Left lung (tissue), 10 donors: ENCODE results near the gene CDC42SE1. TPM values are rescaled to one million over a fixed set of nuclear protein-coding genes. Genes with fewer than 3 reads are reported as not detected.
A peak's percentile ranks its signal among the peaks of the same experiment; 100 is the strongest.

Experiments
- ATAC-seq: fragments of 200-7000 bp; cut with Tn5 transposase; one replicate; pipeline ENCODE4 v1.9.1; 2020; ENCODE audit warnings: moderate library complexity
- DNase-seq, 4 donors: peaks; one replicate each; pipeline ENCODE4 v3.0.0-alpha.2; 2013 to 2020
- H3K27ac ChIP-seq, 2 donors: fragments of 200-600 bp; sonication (generic) in 1 of 2; one replicate each; pipeline versions ENCODE4 v1.5.0 to v1.8.0; 2020 to 2021
- H3K27me3 ChIP-seq, 2 donors: fragments of 200-600 bp; sonication (generic) in 1 of 2; one replicate each; pipeline versions ENCODE4 v1.5.0 to v1.8.0; 2020 to 2021
- H3K36me3 ChIP-seq, 2 donors: fragments of 200-600 bp; sonication (generic) in 1 of 2; one replicate each; pipeline versions ENCODE4 v1.5.0 to v1.8.0; 2020 to 2021
- H3K4me1 ChIP-seq, 2 donors: fragments of 200-600 bp; one replicate each; pipeline ENCODE4 v1.8.0; 2021
- H3K4me3 ChIP-seq, 2 donors: fragments of 200-600 bp; sonication (generic) in 1 of 2; one replicate each; pipeline versions ENCODE4 v1.5.0 to v1.8.0; 2020 to 2021; ENCODE audit warnings: mild to moderate bottlenecking in 1 of 2
- H3K9me3 ChIP-seq, 2 donors: fragments of 200-600 bp; sonication (generic) in 1 of 2; one replicate each; pipeline versions ENCODE4 v1.5.0 to v1.8.0; 2020 to 2021
- intact Hi-C, 2 donors: fragments of 100-400 bp; cut with DNase I; formaldehyde crosslinking; loops; one replicate each; pipeline versions ENCODE4 v1.11.2 to v1.14.2; 2022
- polyA plus RNA-seq, 6 donors: library from polyadenylated mRNA; unstranded; fragments of 120-200 nt; gene quantifications; one replicate each; pipeline ENCODE4 v1.2.1, GENCODE V29; 2013; ENCODE audit not compliant: insufficient read length in 6 of 6
- total RNA-seq, 2 donors: library from RNA; stranded (reverse); fragmentation: NEBNext Ultra II Directional; extraction: Animal tissue kit (Norgen Biotek cat#: 25700); gene quantifications; one replicate each; pipeline ENCODE4 v1.2.1, GENCODE V29; 2021
- TF ChIP-seq, protein P1 (sequence below), 2 donors: fragments of 200-600 bp; sonication (generic) in 1 of 2; IDR thresholded peaks; one replicate each; pipeline versions ENCODE4 v1.5.0 to v1.8.0; 2021; ENCODE audit warnings: antibody characterized with exemption in 2 of 2
- donor health status: DM: no; HTN: yes; CAD: no.
- donor health status: DM: no; HTN: no; CAD: no.

The CDC42SE1 gene
- total and polyA plus RNA-seq, 8 donors = 99.1 to 133 (median 111) TPM

DNA sequence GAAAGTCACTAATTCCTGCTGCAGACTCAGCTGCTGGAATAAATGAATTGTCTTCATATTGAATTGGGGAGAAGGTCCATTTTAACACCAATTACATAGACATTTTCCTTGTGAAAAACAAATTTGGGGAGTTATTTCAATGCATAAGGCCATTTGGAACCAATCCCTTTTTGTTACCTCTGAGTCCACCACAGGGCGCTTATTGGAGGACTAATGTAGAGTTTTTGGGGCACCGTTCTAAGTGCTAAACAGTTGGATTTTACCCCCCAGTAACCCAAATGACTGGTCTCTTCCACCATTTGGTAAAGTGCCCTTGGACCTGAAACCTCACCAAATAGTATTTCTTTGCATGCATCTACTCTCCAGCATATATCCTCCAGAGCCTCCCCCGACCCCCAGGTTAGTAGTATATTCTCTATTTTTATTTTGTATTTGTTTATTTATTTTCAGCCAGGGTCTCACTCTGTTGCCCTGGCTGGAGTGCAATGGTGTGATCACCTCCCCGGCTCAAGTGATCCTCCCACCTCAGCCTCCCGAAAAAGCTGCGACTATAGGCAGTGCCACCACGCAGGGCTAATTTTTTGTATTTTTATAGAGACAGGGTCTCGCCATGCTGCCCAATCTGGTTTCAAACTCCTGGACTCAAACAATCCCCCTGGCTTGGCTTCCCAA lies 49.6 kb downstream of the CDC42SE1 start:
- Histone ChIP-seq H3K4me3 (peak overlapping the region in 1 of 2 donors; percentile 65), H3K27ac (peak overlapping the region in 1 of 2 donors; percentile 94), H3K4me1 (peaks cover 34 to 67% of the 10 kb centered on the region in 2 donors), H3K36me3 (no peaks in the 10 kb centered on the region), H3K27me3 (no peaks in the 10 kb centered on the region), H3K9me3 (no peaks in the 10 kb centered on the region)
- TF ChIP-seq, protein P1, sequence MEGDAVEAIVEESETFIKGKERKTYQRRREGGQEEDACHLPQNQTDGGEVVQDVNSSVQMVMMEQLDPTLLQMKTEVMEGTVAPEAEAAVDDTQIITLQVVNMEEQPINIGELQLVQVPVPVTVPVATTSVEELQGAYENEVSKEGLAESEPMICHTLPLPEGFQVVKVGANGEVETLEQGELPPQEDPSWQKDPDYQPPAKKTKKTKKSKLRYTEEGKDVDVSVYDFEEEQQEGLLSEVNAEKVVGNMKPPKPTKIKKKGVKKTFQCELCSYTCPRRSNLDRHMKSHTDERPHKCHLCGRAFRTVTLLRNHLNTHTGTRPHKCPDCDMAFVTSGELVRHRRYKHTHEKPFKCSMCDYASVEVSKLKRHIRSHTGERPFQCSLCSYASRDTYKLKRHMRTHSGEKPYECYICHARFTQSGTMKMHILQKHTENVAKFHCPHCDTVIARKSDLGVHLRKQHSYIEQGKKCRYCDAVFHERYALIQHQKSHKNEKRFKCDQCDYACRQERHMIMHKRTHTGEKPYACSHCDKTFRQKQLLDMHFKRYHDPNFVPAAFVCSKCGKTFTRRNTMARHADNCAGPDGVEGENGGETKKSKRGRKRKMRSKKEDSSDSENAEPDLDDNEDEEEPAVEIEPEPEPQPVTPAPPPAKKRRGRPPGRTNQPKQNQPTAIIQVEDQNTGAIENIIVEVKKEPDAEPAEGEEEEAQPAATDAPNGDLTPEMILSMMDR (IDR thresholded peaks at IDR 0.05) = no peak
- intact Hi-C loops = no loop called here
- ATAC-seq = no peak
- DNase-seq = no peak

DNA sequence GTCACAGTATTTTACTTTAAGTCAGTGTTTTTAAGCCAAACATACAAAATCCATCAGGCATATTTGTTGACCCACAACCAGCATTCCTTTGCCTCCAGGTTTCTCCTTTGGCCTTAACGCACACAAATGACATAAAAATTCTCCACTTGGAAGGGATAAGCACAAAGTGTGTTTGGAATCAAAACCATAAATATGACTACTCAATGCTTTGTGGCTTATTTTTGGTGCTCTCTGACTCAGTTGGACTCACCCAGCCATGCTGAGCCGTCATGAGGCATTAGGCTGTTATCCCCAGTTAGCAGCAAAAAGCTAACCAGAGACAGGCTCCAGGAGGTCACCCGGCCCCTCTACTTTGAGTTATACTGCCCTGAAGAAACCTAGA lies 50.2 kb downstream of the CDC42SE1 start:
- Histone ChIP-seq H3K4me1 (peaks cover 40 to 73% of the 10 kb centered on the region in 2 donors), H3K36me3 (no peaks in the 10 kb centered on the region), H3K9me3 (no peaks in the 10 kb centered on the region), H3K4me3 (peak overlapping the region; percentile 65 to 66), H3K27ac (peak overlapping the region; percentile 94 to 96), H3K27me3 (no peaks in the 10 kb centered on the region)
- intact Hi-C loops = no loop called here
- ATAC-seq (no peak), DNase-seq (no peak)
- TF ChIP-seq, protein P1 (IDR thresholded peaks at IDR 0.05) = no peak

DNA sequence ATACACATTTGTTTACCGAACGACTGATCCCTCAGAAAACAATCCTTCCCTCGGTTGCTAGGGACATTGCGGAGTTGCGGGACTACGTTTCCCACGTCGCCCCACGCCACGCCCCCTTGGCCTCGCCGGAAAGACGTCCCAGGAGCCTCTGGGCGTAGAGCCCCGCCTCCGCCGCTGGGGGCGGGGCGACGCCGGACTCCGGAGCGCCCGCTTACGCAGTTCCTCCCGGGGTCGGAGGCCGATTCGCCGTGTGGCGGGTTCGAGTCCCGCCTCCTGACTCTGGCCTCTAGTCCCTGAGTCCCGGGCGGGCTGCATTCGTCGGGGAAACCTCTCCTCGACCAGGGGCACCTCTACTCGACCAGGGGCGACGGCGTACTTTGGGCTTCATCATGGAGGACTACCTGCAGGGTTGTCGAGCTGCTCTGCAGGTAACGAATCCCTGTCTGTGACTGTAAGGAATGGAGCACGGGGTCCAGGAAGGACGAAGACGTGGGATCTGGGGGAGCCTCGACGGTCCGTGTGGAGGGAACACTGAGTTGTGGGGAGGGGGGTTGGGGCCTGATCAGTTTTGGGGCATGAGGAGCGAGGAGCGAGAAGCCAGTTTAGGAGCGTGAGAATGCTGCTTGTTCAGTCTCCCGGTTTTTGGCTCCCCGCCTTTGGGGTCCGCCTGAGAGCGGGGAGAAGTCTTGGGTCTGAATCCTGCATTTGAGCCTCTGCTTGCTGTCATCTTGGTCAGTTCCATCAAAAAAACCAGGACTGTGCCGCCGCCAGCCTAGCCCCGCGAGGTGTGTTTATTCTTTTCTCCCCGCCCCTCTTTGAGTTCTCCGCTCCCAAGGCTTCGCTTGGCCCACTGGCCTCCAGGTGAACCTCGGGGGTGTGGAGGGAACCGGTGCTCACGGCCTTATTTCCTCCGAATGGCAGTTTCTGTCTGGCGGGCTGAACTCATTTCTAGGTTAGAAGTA lies 50.9 kb downstream of the CDC42SE1 start, which contains the start of gene PRUNE1:
Gene PRUNE1, plus strand, starts transcription at position 206 of the 962 bp plus-strand sequence. Its CDS starts 184 bp downstream, at position 390.
- Histone ChIP-seq H3K27ac (peak within 1 kb of the TSS; percentile 94 to 96), H3K4me3 (peak within 1 kb of the TSS; percentile 65 to 66), H3K36me3 (no peaks in the 10 kb centered on the region), H3K27me3 (no peaks in the 10 kb centered on the region), H3K9me3 (no peaks in the 10 kb centered on the region), H3K4me1 (peaks cover 47 to 74% of the 10 kb centered on the region in 2 donors)
- intact Hi-C loops = no loop called here
- TF ChIP-seq, protein P1 (IDR thresholded peaks at IDR 0.05) = peak in 1 of 2 donors; percentile 25
- ATAC-seq (peak; percentile 90), DNase-seq (peak; percentile 97 to 99 (median 98))

DNA sequence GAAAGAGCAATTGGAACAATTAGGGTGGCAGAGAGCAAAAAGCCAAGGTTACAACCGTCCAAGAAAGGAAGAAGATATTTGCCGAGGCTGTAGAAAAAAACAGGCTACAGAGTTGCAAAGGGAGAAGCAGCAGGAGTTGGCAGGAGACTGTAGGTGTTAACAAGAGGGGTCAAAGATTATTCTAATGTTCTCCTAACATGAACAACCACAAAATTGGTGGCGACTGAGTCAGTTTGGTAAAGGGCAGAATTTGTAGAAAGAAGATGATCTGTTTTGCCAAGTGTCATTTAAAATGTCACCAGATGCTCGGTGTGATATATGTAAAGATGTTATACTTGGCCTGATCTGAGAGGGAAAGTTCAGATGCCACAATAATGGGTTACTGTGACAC lies 51.6 kb downstream of the CDC42SE1 start:
- peaks cover 47 to 76% of the 10 kb centered on the region in 2 donors for H3K4me1 ChIP-seq
- no peak for ATAC-seq
- peak overlapping the region; percentile 94 to 96 for H3K27ac ChIP-seq
- no peaks in the 10 kb centered on the region for H3K27me3 ChIP-seq
- intact Hi-C loops = no loop called here
- H3K9me3 ChIP-seq = no peaks in the 10 kb centered on the region
- no peak for DNase-seq
- H3K4me3 ChIP-seq = peak overlapping the region; percentile 65 to 66
- TF ChIP-seq, protein P1 (IDR thresholded peaks at IDR 0.05) = no peak
- H3K36me3 ChIP-seq = no peaks in the 10 kb centered on the region
